Lower leg skin (tissue), 3 donors: Measurements from ENCODE around the gene PLP2.

Experiments
- CTCF ChIP-seq, 3 donors: fragments of 450-650 bp; IDR thresholded peaks; one replicate each; pipeline ENCODE4 v1.5.1; 2016; ENCODE audit warnings: antibody characterized with exemption in 3 of 3, mild to moderate bottlenecking in 3 of 3, moderate library complexity in 2 of 3
- POLR2A ChIP-seq, 2 donors: fragments of 450-650 bp; IDR thresholded peaks; one replicate each; pipeline ENCODE4 v1.6.1; 2016 to 2017; ENCODE audit warnings: antibody characterized with exemption in 2 of 2, mild to moderate bottlenecking in 1 of 2, moderate library complexity in 1 of 2

- TF ChIP-seq CTCF (IDR thresholded peaks at IDR 0.05): no peak
- no peak for TF ChIP-seq POLR2A (IDR thresholded peaks at IDR 0.05)
Observed at GRCh38 chrX:49174723-49175122, 3.0 kb downstream of the PLP2 start.
